Trophoblast cell (in vitro differentiated cells and primary cell): ENCODE results near the gene IKZF5.

ENCODE experiments used
- DNase-seq, 2 donors: peaks; one replicate each; pipeline ENCODE4 v3.0.0-alpha.2; 2016
- H2AFZ ChIP-seq: 2 replicates; pipeline ENCODE4 v1.6.1; 2013; ENCODE audit warnings: low read length, moderate library complexity, mild to moderate bottlenecking; ENCODE audit not compliant: insufficient read depth, poor library complexity
- H2AK5ac ChIP-seq: 2 replicates; pipeline ENCODE4 v1.6.1; 2013; ENCODE audit warnings: mild to moderate bottlenecking, low read length
- H2BK120ac ChIP-seq: 2 replicates; pipeline ENCODE4 v1.6.1; 2013; ENCODE audit warnings: low read length, mild to moderate bottlenecking, moderate library complexity; ENCODE audit not compliant: insufficient read depth, poor library complexity
- H2BK12ac ChIP-seq: 2 replicates; pipeline ENCODE4 v1.6.1; 2013; ENCODE audit warnings: mild to moderate bottlenecking, low read length, moderate library complexity
- H2BK5ac ChIP-seq: 2 replicates; pipeline ENCODE4 v1.6.1; 2013; ENCODE audit warnings: low read length, low read depth, moderate library complexity, mild to moderate bottlenecking; ENCODE audit not compliant: poor library complexity
- H3K14ac ChIP-seq: 2 replicates; pipeline ENCODE4 v1.6.1; 2013; ENCODE audit warnings: mild to moderate bottlenecking, low read length
- H3K18ac ChIP-seq: 2 replicates; pipeline ENCODE4 v1.6.1; 2013; ENCODE audit warnings: mild to moderate bottlenecking, low read length
- H3K23ac ChIP-seq: 2 replicates; pipeline ENCODE4 v1.6.1; 2013; ENCODE audit warnings: low read length
- H3K27ac ChIP-seq: 2 replicates; pipeline ENCODE4 v1.5.1; 2013; ENCODE audit warnings: low read depth, mild to moderate bottlenecking, inconsistent platforms, low read length, moderate library complexity
- H3K27me3 ChIP-seq: 2 replicates; pipeline ENCODE4 v1.6.1; 2013; ENCODE audit warnings: inconsistent platforms, mild to moderate bottlenecking, low read length, moderate library complexity; ENCODE audit not compliant: insufficient read depth
- H3K36me3 ChIP-seq, 2 experiments: 1 replicate in 1 of 2; 2 replicates in 1 of 2; pipeline ENCODE4 v1.6.1; 2013; ENCODE audit warnings: low read length in 2 of 2, mild to moderate bottlenecking in 2 of 2, moderate library complexity in 1 of 2; ENCODE audit not compliant: insufficient read depth in 2 of 2, control insufficient read depth in 1 of 2
- H3K4ac ChIP-seq: 2 replicates; pipeline ENCODE4 v1.6.1; 2013; ENCODE audit warnings: low read depth, mild to moderate bottlenecking, low read length, moderate library complexity
- H3K4me1 ChIP-seq, 2 experiments: 1 replicate in 1 of 2; 2 replicates in 1 of 2; pipeline ENCODE4 v1.6.1; 2013; ENCODE audit warnings: low read length in 2 of 2, mild to moderate bottlenecking in 2 of 2, moderate library complexity in 1 of 2; ENCODE audit not compliant: insufficient read depth in 2 of 2, control insufficient read depth in 1 of 2
- H3K4me2 ChIP-seq: 2 replicates; pipeline ENCODE4 v1.6.1; 2013; ENCODE audit warnings: inconsistent platforms, mild to moderate bottlenecking, low read length, moderate library complexity
- H3K4me3 ChIP-seq: 2 replicates; pipeline ENCODE4 v1.5.1; 2013; ENCODE audit warnings: mild to moderate bottlenecking, low read depth, low read length, inconsistent platforms
- H3K79me1 ChIP-seq: one replicate; pipeline ENCODE4 v1.6.1; 2013; ENCODE audit warnings: low read length
- H3K79me2 ChIP-seq: 2 replicates; pipeline ENCODE4 v1.6.1; 2013; ENCODE audit warnings: low read length, mild to moderate bottlenecking; ENCODE audit not compliant: control insufficient read depth, insufficient read depth, poor library complexity
- H3K9ac ChIP-seq: 2 replicates; pipeline ENCODE4 v1.6.1; 2013; ENCODE audit warnings: mild to moderate bottlenecking, low read length
- H3K9me3 ChIP-seq: 2 replicates; pipeline ENCODE4 v1.6.1; 2013; ENCODE audit warnings: low read depth, mild to moderate bottlenecking, control low read depth, inconsistent platforms, low read length; ENCODE audit not compliant: insufficient read depth
- H4K12ac ChIP-seq: 2 replicates; pipeline ENCODE4 v1.6.1; 2013; ENCODE audit warnings: low read depth, mild to moderate bottlenecking, low read length, moderate library complexity
- H4K8ac ChIP-seq: 2 replicates; pipeline ENCODE4 v1.6.1; 2013; ENCODE audit warnings: low read depth, mild to moderate bottlenecking, low read length, moderate library complexity
- H4K91ac ChIP-seq: one replicate; pipeline ENCODE4 v1.6.1; 2013; ENCODE audit warnings: low read depth, mild to moderate bottlenecking, low read length, moderate library complexity
- WGBS: extraction: QIAGEN DNeasy Blood & Tissue Kit; methylation state at CpG from one replicate; pipeline ENCODE4 v1.1.7; 2013; ENCODE audit warnings: missing lambda C conversion rate; ENCODE audit not compliant: insufficient read length, insufficient coverage; ENCODE audit errors: extremely low coverage; 5-methylcytosine and 5-hydroxymethylcytosine counted together

IKZF5 gene

DNA sequence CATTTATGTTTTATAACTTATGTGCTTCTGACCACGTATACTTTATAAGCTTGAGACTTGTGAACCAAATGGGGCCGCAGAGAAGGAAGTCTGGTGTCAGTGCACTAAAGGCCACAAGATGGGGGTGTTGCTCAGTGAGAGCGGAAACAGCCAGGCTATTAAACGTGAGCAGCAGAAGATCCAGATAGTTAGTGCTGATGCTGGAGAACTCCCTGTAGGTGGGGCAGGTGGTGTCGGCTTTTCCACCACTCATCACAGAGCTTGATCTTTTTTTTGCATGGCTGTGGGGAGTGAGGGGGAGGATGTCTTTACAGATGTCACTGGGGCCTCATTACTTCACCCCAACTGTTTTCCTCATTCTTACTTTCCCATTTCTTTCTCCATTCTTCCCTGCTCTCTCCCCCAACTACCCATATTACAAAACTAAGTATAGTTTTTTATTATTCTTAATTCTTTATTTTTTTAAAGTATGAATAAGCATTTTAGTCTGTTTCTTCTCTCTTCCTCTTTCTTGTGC, 34.9 kb upstream of the IKZF5 start:
- H2BK12ac ChIP-seq = no peak overlapping the region
- H3K18ac ChIP-seq = no peak overlapping the region
- no peaks in the 10 kb centered on the region for H3K4me1 ChIP-seq
- no peak overlapping the region for H4K12ac ChIP-seq
- H3K27ac ChIP-seq = no peak overlapping the region
- H3K79me1 ChIP-seq = no peaks in the 10 kb centered on the region
- no peaks in the 10 kb centered on the region for H3K9me3 ChIP-seq
- H4K8ac ChIP-seq = no peak overlapping the region
- H3K23ac ChIP-seq = no peak overlapping the region
- no peak overlapping the region for H2AFZ ChIP-seq
- no peak overlapping the region for H2BK120ac ChIP-seq
- no peak overlapping the region for H2AK5ac ChIP-seq
- no peak overlapping the region for H2BK5ac ChIP-seq
- no CpG with 5 or more reads among the region's 5 CpGs for WGBS
- H3K4ac ChIP-seq = no peak overlapping the region
- H4K91ac ChIP-seq = no peak overlapping the region
- H3K4me3 ChIP-seq = no peak overlapping the region
- no peaks in the 10 kb centered on the region for H3K36me3 ChIP-seq
- H3K4me2 ChIP-seq = no peak overlapping the region
- H3K14ac ChIP-seq = no peak overlapping the region
- no peaks in the 10 kb centered on the region for H3K27me3 ChIP-seq
- no peaks in the 10 kb centered on the region for H3K79me2 ChIP-seq
- no peak overlapping the region for H3K9ac ChIP-seq
- peak; percentile 53 to 77 for DNase-seq

DNA sequence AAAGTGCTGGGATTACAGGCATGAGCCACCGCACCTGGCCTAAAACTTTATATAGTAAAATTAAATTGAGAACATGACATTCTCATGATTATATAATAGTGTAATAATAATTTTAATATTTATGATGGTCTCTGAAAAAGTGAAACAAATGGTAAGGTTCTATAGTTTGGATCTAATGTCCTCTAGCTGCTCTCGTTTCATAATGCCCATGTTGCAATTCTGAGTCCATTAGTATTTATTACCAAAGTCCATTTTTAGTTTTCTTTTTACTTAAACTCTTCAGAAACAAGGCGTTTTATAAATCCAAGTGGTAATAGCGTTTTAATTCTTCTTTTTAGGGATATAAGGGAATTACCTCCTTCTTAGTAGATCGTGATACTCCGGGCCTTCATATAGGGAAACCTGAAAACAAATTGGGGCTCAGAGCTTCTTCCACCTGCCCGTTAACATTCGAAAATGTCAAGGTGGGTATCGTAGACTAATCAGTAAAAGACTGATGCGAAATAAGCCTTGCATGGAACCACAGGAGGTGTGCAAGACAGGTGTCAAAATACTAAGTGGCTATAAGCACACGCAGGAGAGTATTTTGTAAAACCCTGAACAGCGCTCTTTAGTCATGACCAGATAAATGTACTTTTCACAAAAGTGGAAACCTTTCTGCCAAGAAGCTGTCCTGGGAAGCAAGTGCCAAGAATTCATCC, 34.3 kb upstream of the IKZF5 start:
- H3K4me2 ChIP-seq = no peak overlapping the region
- H3K4me1 ChIP-seq = no peaks in the 10 kb centered on the region
- no peak overlapping the region for H4K12ac ChIP-seq
- H3K79me1 ChIP-seq = no peaks in the 10 kb centered on the region
- no peak for DNase-seq
- no peak overlapping the region for H3K9ac ChIP-seq
- no peak overlapping the region for H2BK5ac ChIP-seq
- no peak overlapping the region for H3K27ac ChIP-seq
- no peaks in the 10 kb centered on the region for H3K36me3 ChIP-seq
- no peak overlapping the region for H2BK12ac ChIP-seq
- H3K79me2 ChIP-seq = no peaks in the 10 kb centered on the region
- no peak overlapping the region for H4K8ac ChIP-seq
- no peak overlapping the region for H3K23ac ChIP-seq
- no CpG with 5 or more reads among the region's 12 CpGs for WGBS
- H2AK5ac ChIP-seq = no peak overlapping the region
- H3K4me3 ChIP-seq = no peak overlapping the region
- H2AFZ ChIP-seq = no peak overlapping the region
- no peak overlapping the region for H3K18ac ChIP-seq
- no peak overlapping the region for H2BK120ac ChIP-seq
- H3K14ac ChIP-seq = no peak overlapping the region
- no peak overlapping the region for H3K4ac ChIP-seq
- no peak overlapping the region for H4K91ac ChIP-seq
- H3K27me3 ChIP-seq = no peaks in the 10 kb centered on the region
- no peaks in the 10 kb centered on the region for H3K9me3 ChIP-seq

DNA sequence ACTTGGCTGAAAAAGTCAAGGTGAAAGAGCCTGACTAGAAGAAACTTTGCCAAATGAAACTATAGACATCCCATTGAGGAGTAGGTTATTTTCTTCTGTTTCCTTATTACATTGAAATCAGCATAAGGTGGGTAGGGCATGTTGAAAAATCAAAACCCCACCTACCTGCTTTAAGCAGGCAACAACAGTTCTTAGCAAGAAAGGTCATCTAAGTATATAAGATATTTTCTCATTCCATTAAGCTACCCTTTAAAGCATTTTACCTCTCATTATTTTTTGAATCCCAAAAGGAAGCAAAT, 31.0 kb upstream of the IKZF5 start:
- H2BK5ac ChIP-seq = no peak overlapping the region
- H3K36me3 ChIP-seq = no peaks in the 10 kb centered on the region
- H3K9ac ChIP-seq = no peak overlapping the region
- H3K14ac ChIP-seq = no peak overlapping the region
- no peak overlapping the region for H2AK5ac ChIP-seq
- H3K23ac ChIP-seq = no peak overlapping the region
- H3K9me3 ChIP-seq = no peaks in the 10 kb centered on the region
- H2AFZ ChIP-seq = no peak overlapping the region
- H3K4me3 ChIP-seq = no peak overlapping the region
- H3K79me2 ChIP-seq = no peaks in the 10 kb centered on the region
- no peaks in the 10 kb centered on the region for H3K4me1 ChIP-seq
- H3K79me1 ChIP-seq = no peaks in the 10 kb centered on the region
- H3K4me2 ChIP-seq = no peak overlapping the region
- no peak overlapping the region for H2BK120ac ChIP-seq
- H4K8ac ChIP-seq = no peak overlapping the region
- H3K18ac ChIP-seq = no peak overlapping the region
- no peak overlapping the region for H3K27ac ChIP-seq
- H4K91ac ChIP-seq = no peak overlapping the region
- H3K4ac ChIP-seq = no peak overlapping the region
- H2BK12ac ChIP-seq = no peak overlapping the region
- no peaks in the 10 kb centered on the region for H3K27me3 ChIP-seq
- H4K12ac ChIP-seq = no peak overlapping the region
- DNase-seq = no peak

DNA sequence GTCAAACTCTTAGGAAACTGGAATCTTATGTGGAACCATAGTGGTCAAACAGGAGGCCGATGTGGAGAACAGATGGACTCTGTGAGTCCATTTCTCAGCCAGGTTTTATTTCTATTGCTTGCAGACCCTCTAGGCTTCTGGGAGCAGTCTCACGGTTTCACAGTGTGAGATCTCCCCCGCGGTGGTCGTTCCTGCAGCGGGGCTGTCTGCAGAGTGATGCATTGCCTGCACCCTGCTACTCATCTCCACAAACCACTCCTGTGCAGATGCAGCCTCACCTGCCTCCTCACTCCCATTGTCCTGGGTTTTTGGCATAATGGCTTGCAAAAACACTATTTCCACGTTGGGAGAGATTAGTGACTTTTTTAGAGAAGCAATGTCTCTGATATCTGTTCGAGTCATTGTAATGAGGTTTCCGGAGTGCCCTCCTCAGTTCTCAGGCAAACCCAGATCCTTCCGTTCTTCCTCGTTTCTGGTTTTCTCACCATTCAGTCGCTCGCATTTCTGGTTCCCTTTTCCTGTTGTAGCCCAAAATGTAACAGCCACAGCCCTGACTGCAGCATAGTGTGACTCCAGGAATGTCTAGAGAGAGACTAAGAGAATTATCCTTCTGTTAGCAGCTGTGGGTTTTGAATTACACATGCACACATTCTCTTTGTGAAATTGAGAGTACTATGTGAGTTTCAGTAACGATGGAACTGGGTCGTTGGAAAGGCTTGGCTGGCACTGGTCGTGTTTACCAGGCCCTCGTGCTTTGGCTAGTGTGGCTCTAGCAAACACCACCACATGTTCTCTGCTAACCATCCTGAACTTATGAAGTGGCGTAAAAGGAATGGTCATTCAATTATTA, 30.4 kb upstream of the IKZF5 start:
- Histone ChIP-seq H3K4ac (no peak overlapping the region), H2BK12ac (no peak overlapping the region)

More for the DNA sequence above, 30.4 kb upstream of the IKZF5 start:
- Histone ChIP-seq H4K91ac (no peak overlapping the region), H2BK5ac (no peak overlapping the region), H3K4me3 (no peak overlapping the region), H3K4me1 (no peaks in the 10 kb centered on the region), H2AFZ (no peak overlapping the region), H4K8ac (no peak overlapping the region), H3K27ac (no peak overlapping the region), H2AK5ac (no peak overlapping the region), H4K12ac (no peak overlapping the region), H3K9me3 (no peaks in the 10 kb centered on the region), H3K23ac (peak overlapping the region; percentile 73), H3K4me2 (no peak overlapping the region), H2BK120ac (no peak overlapping the region), H3K79me1 (no peaks in the 10 kb centered on the region), H3K9ac (no peak overlapping the region), H3K14ac (no peak overlapping the region), H3K79me2 (no peaks in the 10 kb centered on the region), H3K27me3 (no peaks in the 10 kb centered on the region), H3K36me3 (no peaks in the 10 kb centered on the region), H3K18ac (no peak overlapping the region)
- DNase-seq = no peak
- no CpG with 5 or more reads among the region's 18 CpGs for WGBS
